ENCODE measurements around the gene MIF. TPM values are rescaled to one million over a fixed set of nuclear protein-coding genes. Genes with fewer than 3 reads are reported as not detected.
A peak's percentile ranks its signal among the peaks of the same experiment; 100 is the strongest.
"Not testable (repeated sequence)": the region's sequence is repeated elsewhere in the genome, so short reads cannot be mapped to it uniquely, and the experiment has no call there.

Gene MIF
- polyA plus RNA-seq, 2 of the 4 experiments (the other 2 are of a cell fraction): 197 to 776 TPM

- TF ChIP-seq FOSB (CRISPR knock-in tag; IDR thresholded peaks at IDR 0.05) (no peak), RAD21 (conservative IDR thresholded peaks at IDR 0.05 in 1 of 2, IDR thresholded peaks at IDR 0.05 in 1 of 2) (peak; percentile 68 to 75), NR3C1 (IDR thresholded peaks at IDR 0.05) (no peak), NFE2L2 (conservative IDR thresholded peaks at IDR 0.05; ENCODE audit: low read length) (no peak), KDM1A (IDR thresholded peaks at IDR 0.05; ENCODE audit: low read depth) (no peak), RCOR1 (IDR thresholded peaks at IDR 0.05; ENCODE audit: low read depth, low read length) (no peak), TFCP2L1 (CRISPR knock-in tag; IDR thresholded peaks at IDR 0.05) (no peak), FOXS1 (CRISPR knock-in tag; IDR thresholded peaks at IDR 0.05) (no peak)
These were observed 32.1 kb upstream of the MIF start (continued) for GRCh38 chr22:23862103-23862502.

GRCh38 chr22:23864499-23865154 is 29.6 kb upstream of the MIF start:
- FAIRE-seq; H3K9me3 ChIP-seq; H3K4me3 ChIP-seq; H3K4me1 ChIP-seq; H3K27ac ChIP-seq; H3K4me2 ChIP-seq; ATAC-seq; DNase-seq (ENCODE audit: low read depth in 1 of 2, low spot score in 1 of 2): not testable (repeated sequence)
- WGBS (ENCODE audit: missing lambda C conversion rate): 88% methylated on average over 11 of the region's 11 CpGs
- ChIA-PET POLR2A (interaction anchor here (0.7 kb wide), 1 partner anchor 29 kb away, joined by 6 read pairs; no protein-coding TSS in a partner anchor), CTCF (interaction anchor here (0.6 to 2.7 kb wide), 6 partner anchors 8 to 29 kb away, joined by 3 to 12 read pairs (median 6); partner anchors contain the start of gene MIF)

GRCh38 chr22:23868580-23868979 is 25.6 kb upstream of the MIF start:
- H3K4me1 ChIP-seq: no peaks in the 10 kb centered on the region
- DNase-seq (ENCODE audit: low read depth in 1 of 2, low spot score in 1 of 2) (no peak), FAIRE-seq (no peak), ATAC-seq (no peak)
- ChIA-PET POLR2A (no interaction called here), CTCF (interaction anchor here (1.0 to 2.6 kb wide), 4 partner anchors 10 to 25 kb away, joined by 3 to 10 read pairs (median 6); no protein-coding TSS in a partner anchor)
- no peak overlapping the region for H3K4me3 ChIP-seq
- TF ChIP-seq HOXB13 (CRISPR knock-in tag; IDR thresholded peaks at IDR 0.05; ENCODE audit: low read depth) (no peak), ESRRA (IDR thresholded peaks at IDR 0.05; ENCODE audit: borderline replicate concordance, low read length) (no peak), RNF2 (IDR thresholded peaks at IDR 0.05; ENCODE audit: borderline replicate concordance, low read depth) (no peak), USF2 (IDR thresholded peaks at IDR 0.05) (no peak), ZC3H11A (IDR thresholded peaks at IDR 0.05) (no peak), BCL3 (IDR thresholded peaks at IDR 0.05) (no peak), RAD21 (conservative IDR thresholded peaks at IDR 0.05 in 1 of 2, IDR thresholded peaks at IDR 0.05 in 1 of 2) (no peak), KDM1A (IDR thresholded peaks at IDR 0.05; ENCODE audit: low read depth) (no peak), JUNB (IDR thresholded peaks at IDR 0.05) (no peak), REST (IDR thresholded peaks at IDR 0.05) (no peak), HOXB5 (CRISPR knock-in tag; IDR thresholded peaks at IDR 0.05) (no peak)
- H3K4me2 ChIP-seq: no peak overlapping the region
- WGBS (ENCODE audit: missing lambda C conversion rate): 97% methylated on average over 4 of the region's 4 CpGs
- no peaks in the 10 kb centered on the region for H3K9me3 ChIP-seq
- no peak overlapping the region for H3K27ac ChIP-seq
